K562 (cell line): Measurements from ENCODE around the gene OSGIN1. TPM values are rescaled to one million over a fixed set of nuclear protein-coding genes. Genes with fewer than 3 reads are reported as not detected.

Source experiments
- ARID3B ChIP-seq: fragments of 250-450 bp; sonication (Bioruptor Pico); IDR thresholded peaks from 2 replicates; pipeline ENCODE4 v1.4.0; 2020; ENCODE audit warnings: borderline replicate concordance
- BHLHE40 ChIP-seq: IDR thresholded peaks from 2 replicates; pipeline ENCODE4 v1.6.1; 2011; ENCODE audit warnings: low read length, improper control_type of control experiment
- CREM ChIP-seq: IDR thresholded peaks from 2 replicates; pipeline ENCODE4 v1.6.1; 2014; ENCODE audit warnings: antibody characterized with exemption, low read depth
- FOXP1 ChIP-seq: sonication (generic); formaldehyde crosslinking; IDR thresholded peaks from 2 replicates; pipeline ENCODE4 v1.8.0; 2022; ENCODE audit warnings: mild to moderate bottlenecking, missing genetic modification reagents
- HMGXB4 ChIP-seq: sonication (generic); formaldehyde crosslinking; IDR thresholded peaks from 2 replicates; pipeline ENCODE4 v1.8.1; 2023; ENCODE audit warnings: mild to moderate bottlenecking, missing genetic modification reagents
- MLX ChIP-seq, 2 experiments: fragments of 450-650 bp in 1 of 2; sonication (generic) in 1 of 2; formaldehyde crosslinking; conservative IDR thresholded peaks; 2 replicates each; pipeline versions ENCODE4 v1.4.0 to v1.8.1; 2020 to 2022; ENCODE audit warnings: mild to moderate bottlenecking in 1 of 2, missing genetic modification reagents in 1 of 2
- STAG1 ChIP-seq: sonication (generic); formaldehyde crosslinking; IDR thresholded peaks from 2 replicates; pipeline ENCODE4 v1.5.0; 2020; ENCODE audit warnings: missing genetic modification reagents, borderline replicate concordance
- ZNF140 ChIP-seq: fragments of 250-450 bp; sonication (Bioruptor Pico); IDR thresholded peaks from 2 replicates; pipeline ENCODE4 v1.8.0; 2021; ENCODE audit warnings: moderate library complexity, mild to moderate bottlenecking, inconsistent platforms
- polyA plus RNA-seq, 8 experiments: library from polyadenylated mRNA; depleted of rRNA in 4 of 8; stranded (reverse) in 5 of 8; unstranded in 3 of 8; fragments of >200 nt; fragmentation: Nextera tagmentation in 2 of 8; fragmentation: Illumina TruSeq in 1 of 8; extraction: Ambion mirVana in 2 of 8; extraction: Trizol in 1 of 8; gene quantifications; 2 replicates each; pipeline versions ENCODE4 v1.2.1 to v1.2.3, GENCODE V29; 2011 to 2014; ENCODE audit warnings: inconsistent platforms in 1 of 8, missing spikeins in 1 of 8
- total RNA-seq, 7 experiments: library from RNA; depleted of rRNA in 6 of 7; stranded (reverse); fragments of >200 nt in 6 of 7; fragmentation: Illumina TruSeq in 2 of 7; extraction: Trizol in 2 of 7; gene quantifications; 2 replicates each; pipeline versions ENCODE4 v1.2.1 to v1.2.3, GENCODE V29; 2011 to 2021; ENCODE audit warnings: low replicate concordance in 1 of 7
- TF ChIP-seq, protein P1 (sequence below): fragments of 250-450 bp; sonication (Bioruptor Pico); IDR thresholded peaks from 2 replicates; pipeline ENCODE4 v1.8.0; 2022; ENCODE audit warnings: inconsistent platforms
- TF ChIP-seq, protein P2 (sequence below): sonication (generic); formaldehyde crosslinking; IDR thresholded peaks from 2 replicates; pipeline ENCODE4 v1.8.1; 2023; ENCODE audit warnings: mild to moderate bottlenecking, missing genetic modification reagents
- TF ChIP-seq, protein P3 (sequence below): fragments of 150-350 bp; conservative IDR thresholded peaks from 2 replicates; pipeline ENCODE4 v1.6.1; 2014; ENCODE audit warnings: low read length

The OSGIN1 gene
- total and polyA plus RNA-seq, 9 of the 15 experiments (the other 6 are each of a cell fraction or from before 2014, with no cell fraction given): 0.03 to 3.6 (median 1.6) TPM

DNA sequence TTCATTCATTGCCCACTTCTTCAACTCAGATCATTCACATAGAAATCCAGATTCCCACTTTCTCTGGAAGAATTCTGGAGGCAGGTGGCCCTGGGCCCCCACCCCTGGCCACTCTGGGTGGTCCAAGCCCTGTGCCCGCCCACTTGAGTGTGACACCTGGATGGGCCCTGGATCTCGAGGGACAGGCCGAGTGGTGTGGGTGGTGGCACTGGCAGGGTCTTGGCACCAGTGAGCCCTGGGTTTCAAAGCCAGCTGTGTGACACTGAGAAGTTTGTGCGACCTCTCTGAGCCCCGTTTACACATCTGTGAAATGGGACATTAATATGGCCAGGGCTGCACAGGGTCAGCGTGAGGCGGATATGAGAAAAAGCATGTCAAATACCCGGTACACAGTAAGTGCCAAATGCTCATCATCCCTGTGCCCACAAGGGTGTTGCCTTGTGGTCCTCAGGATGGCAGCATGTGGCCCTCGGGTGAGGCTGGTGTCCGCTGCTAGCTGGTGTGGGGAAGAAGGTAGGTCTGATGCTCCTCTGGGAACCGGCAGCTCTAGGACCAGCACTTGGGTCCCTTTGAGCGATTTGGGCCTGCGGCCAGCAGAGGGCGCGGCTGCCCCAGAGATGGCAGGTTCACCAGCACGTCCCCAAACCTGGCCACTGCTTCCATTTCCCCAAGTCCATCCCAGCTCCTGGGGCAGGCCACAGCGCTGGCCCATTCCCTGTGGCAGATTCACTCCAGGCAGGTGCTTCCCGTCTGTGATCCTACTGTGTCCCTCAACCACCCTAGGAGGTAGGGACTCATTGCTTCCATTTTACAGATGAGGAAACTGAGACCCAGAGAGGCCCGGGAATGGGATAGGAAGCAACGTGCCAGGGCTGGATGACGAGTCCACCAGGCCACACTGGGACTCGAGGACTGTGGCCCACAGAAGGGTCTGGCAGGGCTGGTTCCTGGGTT, 3.6 kb downstream of the OSGIN1 start (continued):
- TF ChIP-seq, protein P1, sequence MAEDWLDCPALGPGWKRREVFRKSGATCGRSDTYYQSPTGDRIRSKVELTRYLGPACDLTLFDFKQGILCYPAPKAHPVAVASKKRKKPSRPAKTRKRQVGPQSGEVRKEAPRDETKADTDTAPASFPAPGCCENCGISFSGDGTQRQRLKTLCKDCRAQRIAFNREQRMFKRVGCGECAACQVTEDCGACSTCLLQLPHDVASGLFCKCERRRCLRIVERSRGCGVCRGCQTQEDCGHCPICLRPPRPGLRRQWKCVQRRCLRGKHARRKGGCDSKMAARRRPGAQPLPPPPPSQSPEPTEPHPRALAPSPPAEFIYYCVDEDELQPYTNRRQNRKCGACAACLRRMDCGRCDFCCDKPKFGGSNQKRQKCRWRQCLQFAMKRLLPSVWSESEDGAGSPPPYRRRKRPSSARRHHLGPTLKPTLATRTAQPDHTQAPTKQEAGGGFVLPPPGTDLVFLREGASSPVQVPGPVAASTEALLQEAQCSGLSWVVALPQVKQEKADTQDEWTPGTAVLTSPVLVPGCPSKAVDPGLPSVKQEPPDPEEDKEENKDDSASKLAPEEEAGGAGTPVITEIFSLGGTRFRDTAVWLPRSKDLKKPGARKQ (CRISPR knock-in tag): no peak
- TF ChIP-seq BHLHE40: peak; percentile 17; the same call in 1 of the 2 replicates
- TF ChIP-seq HMGXB4 (CRISPR knock-in tag): no peak
- TF ChIP-seq, protein P2, sequence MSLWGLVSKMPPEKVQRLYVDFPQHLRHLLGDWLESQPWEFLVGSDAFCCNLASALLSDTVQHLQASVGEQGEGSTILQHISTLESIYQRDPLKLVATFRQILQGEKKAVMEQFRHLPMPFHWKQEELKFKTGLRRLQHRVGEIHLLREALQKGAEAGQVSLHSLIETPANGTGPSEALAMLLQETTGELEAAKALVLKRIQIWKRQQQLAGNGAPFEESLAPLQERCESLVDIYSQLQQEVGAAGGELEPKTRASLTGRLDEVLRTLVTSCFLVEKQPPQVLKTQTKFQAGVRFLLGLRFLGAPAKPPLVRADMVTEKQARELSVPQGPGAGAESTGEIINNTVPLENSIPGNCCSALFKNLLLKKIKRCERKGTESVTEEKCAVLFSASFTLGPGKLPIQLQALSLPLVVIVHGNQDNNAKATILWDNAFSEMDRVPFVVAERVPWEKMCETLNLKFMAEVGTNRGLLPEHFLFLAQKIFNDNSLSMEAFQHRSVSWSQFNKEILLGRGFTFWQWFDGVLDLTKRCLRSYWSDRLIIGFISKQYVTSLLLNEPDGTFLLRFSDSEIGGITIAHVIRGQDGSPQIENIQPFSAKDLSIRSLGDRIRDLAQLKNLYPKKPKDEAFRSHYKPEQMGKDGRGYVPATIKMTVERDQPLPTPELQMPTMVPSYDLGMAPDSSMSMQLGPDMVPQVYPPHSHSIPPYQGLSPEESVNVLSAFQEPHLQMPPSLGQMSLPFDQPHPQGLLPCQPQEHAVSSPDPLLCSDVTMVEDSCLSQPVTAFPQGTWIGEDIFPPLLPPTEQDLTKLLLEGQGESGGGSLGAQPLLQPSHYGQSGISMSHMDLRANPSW (CRISPR knock-in tag): no peak
- no peak for TF ChIP-seq MLX (CRISPR knock-in tag; conservative IDR thresholded peaks at IDR 0.05)
- peak; percentile 92 for TF ChIP-seq STAG1 (CRISPR knock-in tag)
- TF ChIP-seq ARID3B (CRISPR knock-in tag): no peak
- no peak for TF ChIP-seq ZNF140
- no peak for TF ChIP-seq CREM
- TF ChIP-seq, protein P3, sequence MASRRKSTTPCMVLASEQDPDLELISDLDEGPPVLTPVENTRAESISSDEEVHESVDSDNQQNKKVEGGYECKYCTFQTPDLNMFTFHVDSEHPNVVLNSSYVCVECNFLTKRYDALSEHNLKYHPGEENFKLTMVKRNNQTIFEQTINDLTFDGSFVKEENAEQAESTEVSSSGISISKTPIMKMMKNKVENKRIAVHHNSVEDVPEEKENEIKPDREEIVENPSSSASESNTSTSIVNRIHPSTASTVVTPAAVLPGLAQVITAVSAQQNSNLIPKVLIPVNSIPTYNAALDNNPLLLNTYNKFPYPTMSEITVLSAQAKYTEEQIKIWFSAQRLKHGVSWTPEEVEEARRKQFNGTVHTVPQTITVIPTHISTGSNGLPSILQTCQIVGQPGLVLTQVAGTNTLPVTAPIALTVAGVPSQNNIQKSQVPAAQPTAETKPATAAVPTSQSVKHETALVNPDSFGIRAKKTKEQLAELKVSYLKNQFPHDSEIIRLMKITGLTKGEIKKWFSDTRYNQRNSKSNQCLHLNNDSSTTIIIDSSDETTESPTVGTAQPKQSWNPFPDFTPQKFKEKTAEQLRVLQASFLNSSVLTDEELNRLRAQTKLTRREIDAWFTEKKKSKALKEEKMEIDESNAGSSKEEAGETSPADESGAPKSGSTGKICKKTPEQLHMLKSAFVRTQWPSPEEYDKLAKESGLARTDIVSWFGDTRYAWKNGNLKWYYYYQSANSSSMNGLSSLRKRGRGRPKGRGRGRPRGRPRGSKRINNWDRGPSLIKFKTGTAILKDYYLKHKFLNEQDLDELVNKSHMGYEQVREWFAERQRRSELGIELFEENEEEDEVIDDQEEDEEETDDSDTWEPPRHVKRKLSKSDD: 0 out of 2 replicates have a peak, but pooled peaks have one; percentile 67
- TF ChIP-seq FOXP1: no peak
